ENCODE measurements around the gene TXNRD1.

TXNRD1 gene

GRCh38 chr12:104234926-104235499, 19.4 kb downstream of the TXNRD1 start:
- DNase-seq (ENCODE audit: low spot score), result no peak
- no peak for TF ChIP-seq CTCF (IDR thresholded peaks at IDR 0.05; ENCODE audit: borderline replicate concordance, control extremely low read depth, extremely low read depth, insufficient read depth, missing control alignments)
- in situ Hi-C loops (cut with MboI; ENCODE audit: low sequenced_read_pairs, unreplicated experiment), result no loop called here

DNA sequence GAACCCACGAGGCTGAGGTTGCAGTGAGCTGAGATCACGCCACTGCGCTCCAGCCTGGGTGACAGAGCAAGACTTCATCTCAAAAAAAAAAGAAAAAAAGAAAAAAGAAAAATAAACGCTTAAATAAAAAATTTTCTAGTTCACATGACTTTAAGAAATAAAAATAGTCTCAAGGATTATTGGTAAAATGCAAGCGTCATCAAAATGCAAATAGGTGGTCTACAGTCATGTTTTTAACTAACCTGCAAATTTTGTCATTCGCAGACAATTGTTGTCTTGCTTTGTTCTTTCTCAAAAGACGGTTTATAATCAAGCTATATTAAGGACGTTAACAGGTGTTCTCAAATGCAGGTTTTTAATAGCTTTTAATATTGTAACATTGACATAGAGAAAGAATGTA, 22.4 kb downstream of the TXNRD1 start:
- no peak for DNase-seq (ENCODE audit: low spot score)
- in situ Hi-C loops (cut with MboI; ENCODE audit: low sequenced_read_pairs, unreplicated experiment), result no loop called here
- no peak for TF ChIP-seq CTCF (IDR thresholded peaks at IDR 0.05; ENCODE audit: borderline replicate concordance, control extremely low read depth, extremely low read depth, insufficient read depth, missing control alignments)

- no peak for TF ChIP-seq CTCF (IDR thresholded peaks at IDR 0.05; ENCODE audit: borderline replicate concordance, control extremely low read depth, extremely low read depth, insufficient read depth, missing control alignments)
Observed at GRCh38 chr12:104242546-104243206, 27.1 kb downstream of the TXNRD1 start.

GRCh38 chr12:104243551-104243950, 28.0 kb downstream of the TXNRD1 start:
- in situ Hi-C loops (cut with MboI; ENCODE audit: low sequenced_read_pairs, unreplicated experiment), result no loop called here
- no peak for DNase-seq (ENCODE audit: low spot score)
- no peak for TF ChIP-seq CTCF (IDR thresholded peaks at IDR 0.05; ENCODE audit: borderline replicate concordance, control extremely low read depth, extremely low read depth, insufficient read depth, missing control alignments)

More at GRCh38 chr12:104242546-104243206, 27.1 kb downstream of the TXNRD1 start:
- in situ Hi-C loops (cut with MboI; ENCODE audit: low sequenced_read_pairs, unreplicated experiment), result no loop called here
- DNase-seq (ENCODE audit: low spot score), result no peak

DNA sequence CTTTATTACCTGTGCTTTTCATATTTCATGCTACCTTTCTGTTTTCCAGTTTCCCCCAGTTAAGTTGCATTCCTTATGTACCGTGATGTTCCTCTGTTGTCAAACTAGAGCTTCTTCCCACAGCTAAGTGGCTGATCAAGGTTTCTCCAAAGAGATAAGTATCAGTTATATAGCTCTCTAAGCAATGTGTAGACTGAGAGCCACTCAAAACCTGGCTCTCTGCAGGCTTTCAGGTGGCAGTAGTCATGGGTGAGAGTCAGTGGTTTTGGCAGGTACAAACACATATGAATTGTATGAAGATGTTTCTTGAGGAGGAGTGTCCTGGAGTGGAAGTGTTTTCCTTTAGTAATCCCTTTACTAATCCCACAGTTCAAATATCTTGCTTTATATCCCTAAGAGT, 28.4 kb downstream of the TXNRD1 start:
- TF ChIP-seq CTCF (IDR thresholded peaks at IDR 0.05; ENCODE audit: borderline replicate concordance, control extremely low read depth, extremely low read depth, insufficient read depth, missing control alignments), result no peak
- no peak for DNase-seq (ENCODE audit: low spot score)
- in situ Hi-C loops (cut with MboI; ENCODE audit: low sequenced_read_pairs, unreplicated experiment), result no loop called here

GRCh38 chr12:104247698-104248097, 32.1 kb downstream of the TXNRD1 start:
- TF ChIP-seq CTCF (IDR thresholded peaks at IDR 0.05; ENCODE audit: borderline replicate concordance, control extremely low read depth, extremely low read depth, insufficient read depth, missing control alignments), result no peak
- no peak for DNase-seq (ENCODE audit: low spot score)
- in situ Hi-C loops (cut with MboI; ENCODE audit: low sequenced_read_pairs, unreplicated experiment), result no loop called here

All from GM13976 (cell line).